Caco-2 (cell line): ENCODE results near the gene MACROD2. TPM values are rescaled to one million over a fixed set of nuclear protein-coding genes. Genes with fewer than 3 reads are reported as not detected.

ENCODE experiments used
- BruUV-seq: library from RNA; stranded (reverse); fragments of 400-500 nt; replicated peaks from 2 replicates; lab custom pipeline; 2021; lab: Mats Ljungman, UMichigan
- CTCF ChIA-PET: fragments of 300-600 bp; sonication (Branson Sonifier 250); formaldehyde crosslinking; loops from one replicate; lab custom pipeline; 2022; ENCODE audit warnings: antibody characterized with exemption; lab: Charles Lee
- POLR2A ChIA-PET: fragments of 300-600 bp; sonication (Branson Sonifier 250); formaldehyde crosslinking; loops from one replicate; lab custom pipeline; 2022; ENCODE audit warnings: antibody characterized with exemption; lab: Charles Lee
- DNase-seq, 2 experiments: peaks; one replicate each; pipeline versions ENCODE4 v3.0.0 to v3.0.0-alpha.2; 2020 to 2022
- H3K27me3 ChIP-seq: replicated peaks from 2 replicates; pipeline ENCODE4 v1.6.0; 2011; ENCODE audit warnings: low read length; ENCODE audit not compliant: control insufficient read depth, insufficient read depth
- H3K36me3 ChIP-seq: 2 replicates; pipeline ENCODE4 v1.5.1; 2011; ENCODE audit warnings: low read length; ENCODE audit not compliant: control insufficient read depth, insufficient read depth
- H3K4me1 ChIP-seq: fragments of 250-450 bp; sonication (Bioruptor Pico); 2 replicates; pipeline ENCODE4 v1.5.1; 2020; ENCODE audit warnings: mild to moderate bottlenecking
- H3K4me3 ChIP-seq: 2 replicates; pipeline ENCODE4 v1.5.1; 2011; ENCODE audit warnings: low read depth, mild to moderate bottlenecking, control low read depth, low read length
- H3K9me3 ChIP-seq: fragments of 250-450 bp; sonication (Bioruptor Pico); 2 replicates; pipeline ENCODE4 v1.5.1; 2020; ENCODE audit warnings: mild to moderate bottlenecking, moderate library complexity
- H3K27ac Mint-ChIP-seq: one replicate; pipeline ENCODE4 v1.8.0; 2022; ENCODE audit warnings: mixed read lengths; ENCODE audit not compliant: unreplicated experiment
- H3K27me3 Mint-ChIP-seq: one replicate; pipeline ENCODE4 v1.8.0; 2022; ENCODE audit warnings: mixed read lengths; ENCODE audit not compliant: insufficient read depth, unreplicated experiment
- H3K36me3 Mint-ChIP-seq: one replicate; pipeline ENCODE4 v1.8.0; 2022; ENCODE audit warnings: mild to moderate bottlenecking, mixed read lengths; ENCODE audit not compliant: insufficient read depth, unreplicated experiment
- H3K4me1 Mint-ChIP-seq: one replicate; pipeline ENCODE4 v1.8.0; 2022; ENCODE audit warnings: low read depth, mixed read lengths; ENCODE audit not compliant: unreplicated experiment
- H3K4me3 Mint-ChIP-seq: one replicate; pipeline ENCODE4 v1.8.0; 2022; ENCODE audit warnings: mild to moderate bottlenecking, moderate library complexity, mixed read lengths; ENCODE audit not compliant: unreplicated experiment
- H3K9me3 Mint-ChIP-seq: one replicate; pipeline ENCODE4 v1.8.0; 2022; ENCODE audit warnings: mixed read lengths; ENCODE audit not compliant: unreplicated experiment
- CTCF ChIP-seq, 2 experiments: fragments of 200-600 bp in 1 of 2; IDR thresholded peaks; 1 replicate in 1 of 2; 2 replicates in 1 of 2; pipeline versions ENCODE4 v1.5.1 to v1.8.0; 2011 to 2022; ENCODE audit warnings: antibody characterized with exemption in 1 of 2, control low read depth in 1 of 2, inconsistent platforms in 1 of 2, low read depth in 1 of 2, low read length in 1 of 2, mild to moderate bottlenecking in 1 of 2, moderate library complexity in 1 of 2; ENCODE audit not compliant: insufficient read depth in 1 of 2, severe bottlenecking in 1 of 2, unreplicated experiment in 1 of 2
- intact Hi-C: fragments of 100-400 bp; cut with micrococcal nuclease; formaldehyde crosslinking; loops from one replicate; pipeline ENCODE4 v1.10.0; 2022; ENCODE audit not compliant: unreplicated experiment
- total RNA-seq: library from RNA; stranded (reverse); gene quantifications from 2 replicates; pipeline ENCODE4 v1.2.3, GENCODE V29; 2022

MACROD2 gene
- total RNA-seq, 1 experiment from 2014 or later: 6.4 TPM

- no peaks in the 10 kb centered on the region for H3K27me3 Mint-ChIP-seq
- no peaks in the 10 kb centered on the region for H3K36me3 Mint-ChIP-seq
- H3K9me3 Mint-ChIP-seq: no peaks in the 10 kb centered on the region
- Histone ChIP-seq H3K9me3 (no peaks in the 10 kb centered on the region), H3K4me1 (no peaks in the 10 kb centered on the region), H3K36me3 (no peaks in the 10 kb centered on the region), H3K4me3 (no peak overlapping the region), H3K27me3 (no peaks in the 10 kb centered on the region)
- TF ChIP-seq CTCF (IDR thresholded peaks at IDR 0.05; ENCODE audit: insufficient read depth in 1 of 2, low read depth in 1 of 2, low read length in 1 of 2, severe bottlenecking in 1 of 2, unreplicated experiment in 1 of 2): no peak
- no TSS peak for BruUV-seq
- ChIA-PET POLR2A (no interaction called here), CTCF (no interaction called here)
- DNase-seq: no peak
- no peak overlapping the region for H3K27ac Mint-ChIP-seq
- no peak overlapping the region for H3K4me3 Mint-ChIP-seq
- intact Hi-C loops: no loop called here
- H3K4me1 Mint-ChIP-seq: no peaks in the 10 kb centered on the region
These were observed 1322.4 kb downstream of the MACROD2 start for GRCh38 chr20:15317546-15318232.

GRCh38 chr20:15318682-15319081 is 1323.4 kb downstream of the MACROD2 start:
- H3K4me1 ChIP-seq: no peaks in the 10 kb centered on the region
- no peaks in the 10 kb centered on the region for H3K9me3 ChIP-seq
- H3K36me3 ChIP-seq: no peaks in the 10 kb centered on the region
- intact Hi-C loops: no loop called here
- no peak for DNase-seq
- H3K9me3 Mint-ChIP-seq: no peaks in the 10 kb centered on the region
- H3K4me1 Mint-ChIP-seq: no peaks in the 10 kb centered on the region
- no TSS peak for BruUV-seq
- no peak overlapping the region for H3K4me3 ChIP-seq
- no peak for TF ChIP-seq CTCF (IDR thresholded peaks at IDR 0.05; ENCODE audit: insufficient read depth in 1 of 2, low read depth in 1 of 2, low read length in 1 of 2, severe bottlenecking in 1 of 2, unreplicated experiment in 1 of 2)
- ChIA-PET POLR2A (no interaction called here), CTCF (no interaction called here)
- H3K27me3 ChIP-seq: no peaks in the 10 kb centered on the region
- H3K36me3 Mint-ChIP-seq: no peaks in the 10 kb centered on the region
- no peak overlapping the region for H3K27ac Mint-ChIP-seq
- no peaks in the 10 kb centered on the region for H3K27me3 Mint-ChIP-seq
- no peak overlapping the region for H3K4me3 Mint-ChIP-seq

GRCh38 chr20:15319439-15319838 is 1324.1 kb downstream of the MACROD2 start:
- no peaks in the 10 kb centered on the region for H3K4me1 Mint-ChIP-seq
- intact Hi-C loops: no loop called here
- Histone ChIP-seq H3K4me3 (no peak overlapping the region), H3K36me3 (no peaks in the 10 kb centered on the region), H3K4me1 (no peaks in the 10 kb centered on the region), H3K27me3 (no peaks in the 10 kb centered on the region), H3K9me3 (no peaks in the 10 kb centered on the region)
- no peaks in the 10 kb centered on the region for H3K9me3 Mint-ChIP-seq
- no peak for DNase-seq
- no peak overlapping the region for H3K27ac Mint-ChIP-seq
- BruUV-seq: no TSS peak
- H3K27me3 Mint-ChIP-seq: no peaks in the 10 kb centered on the region
- H3K36me3 Mint-ChIP-seq: no peaks in the 10 kb centered on the region
- CTCF ChIA-PET: no interaction called here
- POLR2A ChIA-PET: no interaction called here
- TF ChIP-seq CTCF (IDR thresholded peaks at IDR 0.05; ENCODE audit: insufficient read depth in 1 of 2, low read depth in 1 of 2, low read length in 1 of 2, severe bottlenecking in 1 of 2, unreplicated experiment in 1 of 2): no peak
- H3K4me3 Mint-ChIP-seq: no peak overlapping the region
